ENCODE measurements around the gene CNPY1.

DNA sequence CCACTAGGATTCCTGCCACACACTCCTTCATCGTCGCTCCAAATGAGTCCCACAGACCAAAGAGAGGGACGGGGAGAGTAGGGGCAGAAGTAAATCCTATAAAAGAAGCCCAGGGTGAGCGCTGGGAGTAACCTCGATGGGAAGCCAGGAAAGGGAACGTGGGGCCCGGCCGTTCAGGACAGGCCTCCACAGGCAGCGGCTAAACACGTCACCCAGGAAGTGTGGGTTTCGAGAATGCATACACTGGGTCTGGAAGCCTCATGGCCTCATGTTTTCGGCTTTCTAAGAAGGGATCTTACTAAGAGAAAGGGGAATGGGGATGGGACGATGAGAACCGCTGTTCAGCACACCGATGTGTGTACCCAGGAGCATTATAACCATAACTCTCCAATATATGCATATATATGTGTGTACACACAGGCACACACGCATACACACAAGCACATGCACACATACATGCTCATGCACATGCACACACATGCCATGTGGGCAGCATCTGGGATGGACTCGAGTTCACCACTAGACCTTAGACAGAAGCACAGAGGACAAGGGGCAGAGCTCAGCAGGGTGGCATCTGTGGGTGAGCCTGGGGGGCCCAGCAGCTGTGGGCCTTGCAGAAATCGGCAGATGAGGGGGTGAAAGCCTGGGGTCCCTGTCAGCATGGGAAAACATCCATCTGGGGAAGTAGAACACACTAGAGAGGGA lies 14.8 kb upstream of the CNPY1 start:
- TF ChIP-seq, protein P1, sequence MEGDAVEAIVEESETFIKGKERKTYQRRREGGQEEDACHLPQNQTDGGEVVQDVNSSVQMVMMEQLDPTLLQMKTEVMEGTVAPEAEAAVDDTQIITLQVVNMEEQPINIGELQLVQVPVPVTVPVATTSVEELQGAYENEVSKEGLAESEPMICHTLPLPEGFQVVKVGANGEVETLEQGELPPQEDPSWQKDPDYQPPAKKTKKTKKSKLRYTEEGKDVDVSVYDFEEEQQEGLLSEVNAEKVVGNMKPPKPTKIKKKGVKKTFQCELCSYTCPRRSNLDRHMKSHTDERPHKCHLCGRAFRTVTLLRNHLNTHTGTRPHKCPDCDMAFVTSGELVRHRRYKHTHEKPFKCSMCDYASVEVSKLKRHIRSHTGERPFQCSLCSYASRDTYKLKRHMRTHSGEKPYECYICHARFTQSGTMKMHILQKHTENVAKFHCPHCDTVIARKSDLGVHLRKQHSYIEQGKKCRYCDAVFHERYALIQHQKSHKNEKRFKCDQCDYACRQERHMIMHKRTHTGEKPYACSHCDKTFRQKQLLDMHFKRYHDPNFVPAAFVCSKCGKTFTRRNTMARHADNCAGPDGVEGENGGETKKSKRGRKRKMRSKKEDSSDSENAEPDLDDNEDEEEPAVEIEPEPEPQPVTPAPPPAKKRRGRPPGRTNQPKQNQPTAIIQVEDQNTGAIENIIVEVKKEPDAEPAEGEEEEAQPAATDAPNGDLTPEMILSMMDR (IDR thresholded peaks at IDR 0.05), result no peak
- TF ChIP-seq POLR2A (IDR thresholded peaks at IDR 0.05), result no peak

Measured in adrenal gland (tissue), 5 donors.